ENCODE data around the gene TSPAN5.
A peak's percentile ranks its signal among the peaks of the same experiment; 100 is the strongest.

The TSPAN5 gene

GRCh38 chr4:98656886-98657285 lies 1.5 kb downstream of the TSPAN5 start:
- H3K9me3 ChIP-seq (ENCODE audit: control insufficient read depth, insufficient read depth, low read length), result no peaks in the 10 kb centered on the region
- no peaks in the 10 kb centered on the region for H3K36me3 ChIP-seq (ENCODE audit: control insufficient read depth, insufficient read depth, low read length)
- peaks cover 44% of the 10 kb centered on the region for H3K27me3 ChIP-seq (ENCODE audit: control insufficient read depth, insufficient read depth, low read length)
- peak overlapping the region; percentile 71 for H3K4me3 ChIP-seq (ENCODE audit: low read depth, low read length)
- peaks cover 16% of the 10 kb centered on the region for H3K4me1 ChIP-seq (ENCODE audit: control insufficient read depth, insufficient read depth, low read length)
- H3K9ac ChIP-seq (ENCODE audit: low read depth, low read length), result no peak overlapping the region

- Histone ChIP-seq H3K9ac (ENCODE audit: low read depth, low read length) (no peak overlapping the region), H3K9me3 (ENCODE audit: control insufficient read depth, insufficient read depth, low read length) (no peaks in the 10 kb centered on the region), H3K36me3 (ENCODE audit: control insufficient read depth, insufficient read depth, low read length) (no peaks in the 10 kb centered on the region), H3K4me3 (ENCODE audit: low read depth, low read length) (no peak overlapping the region), H3K27me3 (ENCODE audit: control insufficient read depth, insufficient read depth, low read length) (peaks cover 44% of the 10 kb centered on the region), H3K4me1 (ENCODE audit: control insufficient read depth, insufficient read depth, low read length) (peaks cover 16% of the 10 kb centered on the region)
Observed at GRCh38 chr4:98656443-98656842, 2.0 kb downstream of the TSPAN5 start.

GRCh38 chr4:98653890-98654867 lies 4.2 kb downstream of the TSPAN5 start:
- Histone ChIP-seq H3K36me3 (ENCODE audit: control insufficient read depth, insufficient read depth, low read length) (no peaks in the 10 kb centered on the region), H3K4me1 (ENCODE audit: control insufficient read depth, insufficient read depth, low read length) (peaks cover 8% of the 10 kb centered on the region), H3K4me3 (ENCODE audit: low read depth, low read length) (no peak overlapping the region), H3K9me3 (ENCODE audit: control insufficient read depth, insufficient read depth, low read length) (no peaks in the 10 kb centered on the region), H3K27me3 (ENCODE audit: control insufficient read depth, insufficient read depth, low read length) (peaks cover 29% of the 10 kb centered on the region), H3K9ac (ENCODE audit: low read depth, low read length) (no peak overlapping the region)

GRCh38 chr4:98652996-98653395 lies 5.4 kb downstream of the TSPAN5 start:
- Histone ChIP-seq H3K9ac (ENCODE audit: low read depth, low read length) (no peak overlapping the region), H3K9me3 (ENCODE audit: control insufficient read depth, insufficient read depth, low read length) (no peaks in the 10 kb centered on the region), H3K4me3 (ENCODE audit: low read depth, low read length) (no peak overlapping the region), H3K36me3 (ENCODE audit: control insufficient read depth, insufficient read depth, low read length) (no peaks in the 10 kb centered on the region), H3K4me1 (ENCODE audit: control insufficient read depth, insufficient read depth, low read length) (peaks cover 8% of the 10 kb centered on the region), H3K27me3 (ENCODE audit: control insufficient read depth, insufficient read depth, low read length) (peaks cover 25% of the 10 kb centered on the region)

- Histone ChIP-seq H3K9me3 (ENCODE audit: control insufficient read depth, insufficient read depth, low read length) (no peaks in the 10 kb centered on the region), H3K9ac (ENCODE audit: low read depth, low read length) (no peak overlapping the region), H3K4me3 (ENCODE audit: low read depth, low read length) (no peak overlapping the region), H3K36me3 (ENCODE audit: control insufficient read depth, insufficient read depth, low read length) (no peaks in the 10 kb centered on the region), H3K27me3 (ENCODE audit: control insufficient read depth, insufficient read depth, low read length) (no peaks in the 10 kb centered on the region), H3K4me1 (ENCODE audit: control insufficient read depth, insufficient read depth, low read length) (no peaks in the 10 kb centered on the region)
Observed at GRCh38 chr4:98648602-98649001, 9.8 kb downstream of the TSPAN5 start.

GRCh38 chr4:98646422-98646821 lies 12.0 kb downstream of the TSPAN5 start:
- H3K9ac ChIP-seq (ENCODE audit: low read depth, low read length), result no peak overlapping the region
- H3K9me3 ChIP-seq (ENCODE audit: control insufficient read depth, insufficient read depth, low read length), result no peaks in the 10 kb centered on the region
- no peaks in the 10 kb centered on the region for H3K4me1 ChIP-seq (ENCODE audit: control insufficient read depth, insufficient read depth, low read length)
- no peaks in the 10 kb centered on the region for H3K36me3 ChIP-seq (ENCODE audit: control insufficient read depth, insufficient read depth, low read length)
- H3K4me3 ChIP-seq (ENCODE audit: low read depth, low read length), result no peak overlapping the region
- no peaks in the 10 kb centered on the region for H3K27me3 ChIP-seq (ENCODE audit: control insufficient read depth, insufficient read depth, low read length)

GRCh38 chr4:98645527-98645926 lies 12.9 kb downstream of the TSPAN5 start:
- Histone ChIP-seq H3K4me3 (ENCODE audit: low read depth, low read length) (no peak overlapping the region), H3K36me3 (ENCODE audit: control insufficient read depth, insufficient read depth, low read length) (no peaks in the 10 kb centered on the region), H3K4me1 (ENCODE audit: control insufficient read depth, insufficient read depth, low read length) (no peaks in the 10 kb centered on the region), H3K9me3 (ENCODE audit: control insufficient read depth, insufficient read depth, low read length) (no peaks in the 10 kb centered on the region), H3K27me3 (ENCODE audit: control insufficient read depth, insufficient read depth, low read length) (no peaks in the 10 kb centered on the region), H3K9ac (ENCODE audit: low read depth, low read length) (no peak overlapping the region)

- Histone ChIP-seq H3K4me3 (ENCODE audit: low read depth, low read length) (no peak overlapping the region), H3K9ac (ENCODE audit: low read depth, low read length) (no peak overlapping the region)
Observed at GRCh38 chr4:98643755-98644154, 14.7 kb downstream of the TSPAN5 start.

GRCh38 chr4:98642991-98643426 lies 15.4 kb downstream of the TSPAN5 start:
- Histone ChIP-seq H3K27me3 (ENCODE audit: control insufficient read depth, insufficient read depth, low read length) (no peaks in the 10 kb centered on the region), H3K9me3 (ENCODE audit: control insufficient read depth, insufficient read depth, low read length) (no peaks in the 10 kb centered on the region), H3K4me1 (ENCODE audit: control insufficient read depth, insufficient read depth, low read length) (no peaks in the 10 kb centered on the region), H3K36me3 (ENCODE audit: control insufficient read depth, insufficient read depth, low read length) (no peaks in the 10 kb centered on the region), H3K9ac (ENCODE audit: low read depth, low read length) (no peak overlapping the region), H3K4me3 (ENCODE audit: low read depth, low read length) (no peak overlapping the region)

More at GRCh38 chr4:98643755-98644154, 14.7 kb downstream of the TSPAN5 start:
- H3K27me3 ChIP-seq (ENCODE audit: control insufficient read depth, insufficient read depth, low read length), result no peaks in the 10 kb centered on the region
- no peaks in the 10 kb centered on the region for H3K36me3 ChIP-seq (ENCODE audit: control insufficient read depth, insufficient read depth, low read length)
- H3K9me3 ChIP-seq (ENCODE audit: control insufficient read depth, insufficient read depth, low read length), result no peaks in the 10 kb centered on the region
- no peaks in the 10 kb centered on the region for H3K4me1 ChIP-seq (ENCODE audit: control insufficient read depth, insufficient read depth, low read length)

- no peak overlapping the region for H3K4me3 ChIP-seq (ENCODE audit: low read depth, low read length)
- H3K27me3 ChIP-seq (ENCODE audit: control insufficient read depth, insufficient read depth, low read length), result no peaks in the 10 kb centered on the region
- H3K9me3 ChIP-seq (ENCODE audit: control insufficient read depth, insufficient read depth, low read length), result no peaks in the 10 kb centered on the region
- no peaks in the 10 kb centered on the region for H3K4me1 ChIP-seq (ENCODE audit: control insufficient read depth, insufficient read depth, low read length)
- H3K9ac ChIP-seq (ENCODE audit: low read depth, low read length), result no peak overlapping the region
- H3K36me3 ChIP-seq (ENCODE audit: control insufficient read depth, insufficient read depth, low read length), result no peaks in the 10 kb centered on the region
Observed at GRCh38 chr4:98641906-98642668, 16.3 kb downstream of the TSPAN5 start.

GRCh38 chr4:98641376-98641775 lies 17.0 kb downstream of the TSPAN5 start:
- Histone ChIP-seq H3K4me1 (ENCODE audit: control insufficient read depth, insufficient read depth, low read length) (no peaks in the 10 kb centered on the region), H3K27me3 (ENCODE audit: control insufficient read depth, insufficient read depth, low read length) (no peaks in the 10 kb centered on the region), H3K36me3 (ENCODE audit: control insufficient read depth, insufficient read depth, low read length) (no peaks in the 10 kb centered on the region), H3K4me3 (ENCODE audit: low read depth, low read length) (no peak overlapping the region), H3K9me3 (ENCODE audit: control insufficient read depth, insufficient read depth, low read length) (no peaks in the 10 kb centered on the region), H3K9ac (ENCODE audit: low read depth, low read length) (no peak overlapping the region)
